ENCODE measurements around the gene OTOF. TPM values are rescaled to one million over a fixed set of nuclear protein-coding genes. Genes with fewer than 3 reads are reported as not detected.

OTOF gene
- total and polyA plus RNA-seq, 9 of the 15 experiments (the other 6 are each of a cell fraction or from before 2014, with no cell fraction given) = 0.03 to 0.11 (median 0.06) TPM; not detected in 5

GRCh38 chr2:26506279-26506678 lies 28.4 kb upstream of the OTOF start:
- H3K4me1 ChIP-seq (replicated peaks in 1 of 2; ENCODE audit: control insufficient read depth in 2 of 2, insufficient read depth in 2 of 2, low read length in 2 of 2) = peaks cover 0 to 13% of the 10 kb centered on the region in 2 experiments; a peak in 3 of 5 replicates
- peaks cover 0 to 30% of the 10 kb centered on the region in 2 experiments; a peak in 3 of 5 replicates for H3K27me3 ChIP-seq (ENCODE audit: control insufficient read depth in 2 of 2, insufficient read depth in 2 of 2, low read length in 2 of 2)
- no peaks in the 10 kb centered on the region for H3K79me2 ChIP-seq (ENCODE audit: control insufficient read depth, insufficient read depth, low read length)
- H4K20me1 ChIP-seq (replicated peaks; ENCODE audit: control insufficient read depth, insufficient read depth, low read length) = no peaks in the 10 kb centered on the region
- no peak for ATAC-seq
- TF ChIP-seq RHOXF2B (CRISPR knock-in tag; conservative IDR thresholded peaks at IDR 0.05) = no peak
- TF ChIP-seq SPI1 (IDR thresholded peaks at IDR 0.05; ENCODE audit: borderline replicate concordance, low read depth, low read length) = peak; percentile 28; the same call in 1 of the 2 replicates
- no peaks in the 10 kb centered on the region for H3K9me1 ChIP-seq (ENCODE audit: control insufficient read depth, insufficient read depth, low read length)
- no peak for FAIRE-seq
- no peak overlapping the region for H3K27ac ChIP-seq (ENCODE audit: extremely low read depth, low read depth, low read length)
- CTCF ChIA-PET (ENCODE audit: low intra/inter-chr PET ratio) = no interaction called here
- intact Hi-C loops (cut with micrococcal nuclease) = loop anchor here (10.0 kb wide), 1 partner anchor 239 kb away; no protein-coding TSS in a partner anchor
- H3K9me3 ChIP-seq (replicated peaks; ENCODE audit: control insufficient read depth, insufficient read depth, low read depth, low read length) = no peaks in the 10 kb centered on the region
- WGBS (ENCODE audit: insufficient coverage, low coverage, missing lambda C conversion rate) = 22% methylated on average over 4 of the region's 4 CpGs
- no peaks in the 10 kb centered on the region for H3K36me3 ChIP-seq (ENCODE audit: control insufficient read depth, insufficient read depth, low read length)
- no peak overlapping the region for H2AFZ ChIP-seq (ENCODE audit: low read depth, low read length)
- no peak for DNase-seq (ENCODE audit: extremely low read depth in 1 of 4, low spot score in 3 of 4)
- POLR2A ChIA-PET = interaction anchor here (0.5 to 1.4 kb wide), 3 partner anchors 8 to 677 kb away, joined by 3 to 4 read pairs (median 3); no protein-coding TSS in a partner anchor
- in situ Hi-C loops (cut with MboI) = no loop called here
- no peak overlapping the region for H3K4me3 ChIP-seq
- no peak overlapping the region for H3K9ac ChIP-seq (ENCODE audit: insufficient read depth in 1 of 2, low read depth in 2 of 2, low read length in 2 of 2)
- H3K4me2 ChIP-seq (ENCODE audit: insufficient read depth, low read length) = no peak overlapping the region
- no TSS peak for BruUV-seq (replicated peaks)

GRCh38 chr2:26504002-26504401 lies 26.1 kb upstream of the OTOF start:
- FAIRE-seq (peak; percentile 35), DNase-seq (ENCODE audit: extremely low read depth in 1 of 4, low spot score in 3 of 4) (no peak), ATAC-seq (no peak)
- Histone ChIP-seq H3K27ac (ENCODE audit: extremely low read depth, low read depth, low read length) (no peak overlapping the region), H3K4me2 (ENCODE audit: insufficient read depth, low read length) (peak overlapping the region; percentile 77), H3K36me3 (ENCODE audit: control insufficient read depth, insufficient read depth, low read length) (no peaks in the 10 kb centered on the region), H3K9me3 (replicated peaks; ENCODE audit: control insufficient read depth, insufficient read depth, low read depth, low read length) (no peaks in the 10 kb centered on the region), H4K20me1 (replicated peaks; ENCODE audit: control insufficient read depth, insufficient read depth, low read length) (no peaks in the 10 kb centered on the region), H2AFZ (ENCODE audit: low read depth, low read length) (peak overlapping the region; percentile 96), H3K9me1 (ENCODE audit: control insufficient read depth, insufficient read depth, low read length) (no peaks in the 10 kb centered on the region), H3K4me1 (replicated peaks in 1 of 2; ENCODE audit: control insufficient read depth in 2 of 2, insufficient read depth in 2 of 2, low read length in 2 of 2) (peaks cover 0 to 13% of the 10 kb centered on the region in 2 experiments; a peak in 3 of 5 replicates), H3K4me3 (peak overlapping the region; percentile 44), H3K27me3 (ENCODE audit: control insufficient read depth in 2 of 2, insufficient read depth in 2 of 2, low read length in 2 of 2) (peaks cover 7 to 27% of the 10 kb centered on the region in 2 experiments; a peak in 4 of 5 replicates), H3K79me2 (ENCODE audit: control insufficient read depth, insufficient read depth, low read length) (no peaks in the 10 kb centered on the region), H3K9ac (ENCODE audit: insufficient read depth in 1 of 2, low read depth in 2 of 2, low read length in 2 of 2) (peak overlapping the region; percentile 48 to 85)
- in situ Hi-C loops (cut with MboI) = no loop called here
- intact Hi-C loops (cut with micrococcal nuclease) = loop anchor here (10.0 kb wide), 1 partner anchor 241 kb away; no protein-coding TSS in a partner anchor
- CTCF ChIA-PET (ENCODE audit: low intra/inter-chr PET ratio) = interaction anchor here (1.4 kb wide), 1 partner anchor 73 kb away, joined by 3 read pairs; no protein-coding TSS in a partner anchor
- WGBS (ENCODE audit: insufficient coverage, low coverage, missing lambda C conversion rate) = 28% methylated on average over 11 of the region's 13 CpGs
- POLR2A ChIA-PET = interaction anchor here (0.6 kb wide), 2 partner anchors 347 to 537 kb away, joined by 4 read pairs; no protein-coding TSS in a partner anchor
- no TSS peak for BruUV-seq (replicated peaks)
- no peak for TF ChIP-seq ZNF175 (CRISPR knock-in tag; IDR thresholded peaks at IDR 0.05; ENCODE audit: low read depth)
- TF ChIP-seq ZBTB2 (IDR thresholded peaks at IDR 0.05) = no peak
- no peak for TF ChIP-seq ZBTB5 (IDR thresholded peaks at IDR 0.05)
- no peak for TF ChIP-seq E2F5 (CRISPR knock-in tag; IDR thresholded peaks at IDR 0.05)
- TF ChIP-seq ZNF280A (IDR thresholded peaks at IDR 0.05; ENCODE audit: low read depth, partially characterized antibody) = no peak
- TF ChIP-seq TCF15 (CRISPR knock-in tag; IDR thresholded peaks at IDR 0.05) = no peak
